Neural cell (in vitro differentiated cells): Measurements from ENCODE around the gene PLCB1.

ENCODE experiments used
- EP300 ChIP-seq: fragments of 450-650 bp; conservative IDR thresholded peaks from 2 replicates; pipeline ENCODE4 v1.6.1; 2014; ENCODE audit warnings: antibody characterized with exemption, mild to moderate bottlenecking, moderate library complexity; ENCODE audit not compliant: poor library complexity, severe bottlenecking
- POLR2AphosphoS5 ChIP-seq: IDR thresholded peaks from 2 replicates; pipeline ENCODE4 v1.6.1; 2012
- SMC3 ChIP-seq: fragments of 450-650 bp; conservative IDR thresholded peaks from 2 replicates; pipeline ENCODE4 v1.6.1; 2014; ENCODE audit warnings: antibody characterized with exemption, mild to moderate bottlenecking, moderate library complexity; ENCODE audit not compliant: poor library complexity
- TF ChIP-seq, protein P1 (sequence below): fragments of 450-650 bp; IDR thresholded peaks from 2 replicates; pipeline ENCODE4 v1.5.1; 2014; ENCODE audit warnings: antibody characterized with exemption, mild to moderate bottlenecking, moderate library complexity; ENCODE audit not compliant: poor library complexity, severe bottlenecking
- TF ChIP-seq, protein P2 (sequence below): IDR thresholded peaks from 2 replicates; pipeline ENCODE4 v1.6.1; 2012; ENCODE audit warnings: borderline replicate concordance

DNA sequence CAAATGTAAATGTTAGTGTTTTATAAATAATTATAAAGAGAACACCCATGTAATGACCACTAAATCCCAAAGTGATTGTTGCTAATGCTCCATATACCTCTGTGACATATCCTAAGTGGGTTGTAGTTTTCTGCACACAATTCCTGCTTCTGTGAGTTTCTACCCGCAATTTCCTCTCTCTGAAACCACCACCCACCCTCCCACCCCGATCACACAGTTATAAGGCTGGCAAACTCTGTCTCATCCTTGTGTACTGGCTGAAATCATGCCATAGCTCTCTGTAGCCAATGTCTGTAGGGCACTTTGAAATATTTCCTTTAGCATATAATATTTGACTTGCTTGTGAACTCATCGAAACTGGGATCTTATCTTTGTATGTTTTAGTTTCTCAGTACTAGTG, 236.6 kb downstream of the PLCB1 start:
- TF ChIP-seq, protein P1, sequence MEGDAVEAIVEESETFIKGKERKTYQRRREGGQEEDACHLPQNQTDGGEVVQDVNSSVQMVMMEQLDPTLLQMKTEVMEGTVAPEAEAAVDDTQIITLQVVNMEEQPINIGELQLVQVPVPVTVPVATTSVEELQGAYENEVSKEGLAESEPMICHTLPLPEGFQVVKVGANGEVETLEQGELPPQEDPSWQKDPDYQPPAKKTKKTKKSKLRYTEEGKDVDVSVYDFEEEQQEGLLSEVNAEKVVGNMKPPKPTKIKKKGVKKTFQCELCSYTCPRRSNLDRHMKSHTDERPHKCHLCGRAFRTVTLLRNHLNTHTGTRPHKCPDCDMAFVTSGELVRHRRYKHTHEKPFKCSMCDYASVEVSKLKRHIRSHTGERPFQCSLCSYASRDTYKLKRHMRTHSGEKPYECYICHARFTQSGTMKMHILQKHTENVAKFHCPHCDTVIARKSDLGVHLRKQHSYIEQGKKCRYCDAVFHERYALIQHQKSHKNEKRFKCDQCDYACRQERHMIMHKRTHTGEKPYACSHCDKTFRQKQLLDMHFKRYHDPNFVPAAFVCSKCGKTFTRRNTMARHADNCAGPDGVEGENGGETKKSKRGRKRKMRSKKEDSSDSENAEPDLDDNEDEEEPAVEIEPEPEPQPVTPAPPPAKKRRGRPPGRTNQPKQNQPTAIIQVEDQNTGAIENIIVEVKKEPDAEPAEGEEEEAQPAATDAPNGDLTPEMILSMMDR: no peak
- no peak for TF ChIP-seq SMC3
- TF ChIP-seq POLR2AphosphoS5: no peak
- TF ChIP-seq, protein P2, sequence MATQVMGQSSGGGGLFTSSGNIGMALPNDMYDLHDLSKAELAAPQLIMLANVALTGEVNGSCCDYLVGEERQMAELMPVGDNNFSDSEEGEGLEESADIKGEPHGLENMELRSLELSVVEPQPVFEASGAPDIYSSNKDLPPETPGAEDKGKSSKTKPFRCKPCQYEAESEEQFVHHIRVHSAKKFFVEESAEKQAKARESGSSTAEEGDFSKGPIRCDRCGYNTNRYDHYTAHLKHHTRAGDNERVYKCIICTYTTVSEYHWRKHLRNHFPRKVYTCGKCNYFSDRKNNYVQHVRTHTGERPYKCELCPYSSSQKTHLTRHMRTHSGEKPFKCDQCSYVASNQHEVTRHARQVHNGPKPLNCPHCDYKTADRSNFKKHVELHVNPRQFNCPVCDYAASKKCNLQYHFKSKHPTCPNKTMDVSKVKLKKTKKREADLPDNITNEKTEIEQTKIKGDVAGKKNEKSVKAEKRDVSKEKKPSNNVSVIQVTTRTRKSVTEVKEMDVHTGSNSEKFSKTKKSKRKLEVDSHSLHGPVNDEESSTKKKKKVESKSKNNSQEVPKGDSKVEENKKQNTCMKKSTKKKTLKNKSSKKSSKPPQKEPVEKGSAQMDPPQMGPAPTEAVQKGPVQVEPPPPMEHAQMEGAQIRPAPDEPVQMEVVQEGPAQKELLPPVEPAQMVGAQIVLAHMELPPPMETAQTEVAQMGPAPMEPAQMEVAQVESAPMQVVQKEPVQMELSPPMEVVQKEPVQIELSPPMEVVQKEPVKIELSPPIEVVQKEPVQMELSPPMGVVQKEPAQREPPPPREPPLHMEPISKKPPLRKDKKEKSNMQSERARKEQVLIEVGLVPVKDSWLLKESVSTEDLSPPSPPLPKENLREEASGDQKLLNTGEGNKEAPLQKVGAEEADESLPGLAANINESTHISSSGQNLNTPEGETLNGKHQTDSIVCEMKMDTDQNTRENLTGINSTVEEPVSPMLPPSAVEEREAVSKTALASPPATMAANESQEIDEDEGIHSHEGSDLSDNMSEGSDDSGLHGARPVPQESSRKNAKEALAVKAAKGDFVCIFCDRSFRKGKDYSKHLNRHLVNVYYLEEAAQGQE: no peak
- no peak for TF ChIP-seq EP300
